Caco-2 (cell line): Measurements from ENCODE around the gene ATXN7. TPM values are rescaled to one million over a fixed set of nuclear protein-coding genes. Genes with fewer than 3 reads are reported as not detected.
A peak's percentile ranks its signal among the peaks of the same experiment; 100 is the strongest.

Source experiments
- Bru-seq: library from RNA; stranded (reverse); fragments of 400-500 nt; gene quantifications from one replicate; lab custom pipeline; 2021; lab: Mats Ljungman, UMichigan
- BruChase-seq, 2 experiments: library from RNA; stranded (reverse); fragments of 400-500 nt; gene quantifications; one replicate each; lab custom pipeline; 2021; lab: Mats Ljungman, UMichigan
- BruUV-seq: library from RNA; stranded (reverse); fragments of 400-500 nt; replicated peaks from 2 replicates; lab custom pipeline; 2021; lab: Mats Ljungman, UMichigan
- CTCF ChIA-PET: fragments of 300-600 bp; sonication (Branson Sonifier 250); formaldehyde crosslinking; loops from one replicate; lab custom pipeline; 2022; ENCODE audit warnings: antibody characterized with exemption; lab: Charles Lee
- POLR2A ChIA-PET: fragments of 300-600 bp; sonication (Branson Sonifier 250); formaldehyde crosslinking; loops from one replicate; lab custom pipeline; 2022; ENCODE audit warnings: antibody characterized with exemption; lab: Charles Lee
- DNase-seq, 2 experiments: peaks; one replicate each; pipeline versions ENCODE4 v3.0.0 to v3.0.0-alpha.2; 2020 to 2022
- H3K27me3 ChIP-seq: replicated peaks from 2 replicates; pipeline ENCODE4 v1.6.0; 2011; ENCODE audit warnings: low read length; ENCODE audit not compliant: control insufficient read depth, insufficient read depth
- H3K36me3 ChIP-seq: 2 replicates; pipeline ENCODE4 v1.5.1; 2011; ENCODE audit warnings: low read length; ENCODE audit not compliant: control insufficient read depth, insufficient read depth
- H3K4me1 ChIP-seq: fragments of 250-450 bp; sonication (Bioruptor Pico); 2 replicates; pipeline ENCODE4 v1.5.1; 2020; ENCODE audit warnings: mild to moderate bottlenecking
- H3K4me3 ChIP-seq: 2 replicates; pipeline ENCODE4 v1.5.1; 2011; ENCODE audit warnings: low read depth, mild to moderate bottlenecking, control low read depth, low read length
- H3K9me3 ChIP-seq: fragments of 250-450 bp; sonication (Bioruptor Pico); 2 replicates; pipeline ENCODE4 v1.5.1; 2020; ENCODE audit warnings: mild to moderate bottlenecking, moderate library complexity
- H3K27ac Mint-ChIP-seq: one replicate; pipeline ENCODE4 v1.8.0; 2022; ENCODE audit warnings: mixed read lengths; ENCODE audit not compliant: unreplicated experiment
- H3K27me3 Mint-ChIP-seq: one replicate; pipeline ENCODE4 v1.8.0; 2022; ENCODE audit warnings: mixed read lengths; ENCODE audit not compliant: insufficient read depth, unreplicated experiment
- H3K36me3 Mint-ChIP-seq: one replicate; pipeline ENCODE4 v1.8.0; 2022; ENCODE audit warnings: mild to moderate bottlenecking, mixed read lengths; ENCODE audit not compliant: insufficient read depth, unreplicated experiment
- H3K4me1 Mint-ChIP-seq: one replicate; pipeline ENCODE4 v1.8.0; 2022; ENCODE audit warnings: low read depth, mixed read lengths; ENCODE audit not compliant: unreplicated experiment
- H3K4me3 Mint-ChIP-seq: one replicate; pipeline ENCODE4 v1.8.0; 2022; ENCODE audit warnings: mild to moderate bottlenecking, moderate library complexity, mixed read lengths; ENCODE audit not compliant: unreplicated experiment
- H3K9me3 Mint-ChIP-seq: one replicate; pipeline ENCODE4 v1.8.0; 2022; ENCODE audit warnings: mixed read lengths; ENCODE audit not compliant: unreplicated experiment
- CTCF ChIP-seq, 2 experiments: fragments of 200-600 bp in 1 of 2; IDR thresholded peaks; 1 replicate in 1 of 2; 2 replicates in 1 of 2; pipeline versions ENCODE4 v1.5.1 to v1.8.0; 2011 to 2022; ENCODE audit warnings: antibody characterized with exemption in 1 of 2, control low read depth in 1 of 2, inconsistent platforms in 1 of 2, low read depth in 1 of 2, low read length in 1 of 2, mild to moderate bottlenecking in 1 of 2, moderate library complexity in 1 of 2; ENCODE audit not compliant: insufficient read depth in 1 of 2, severe bottlenecking in 1 of 2, unreplicated experiment in 1 of 2
- intact Hi-C: fragments of 100-400 bp; cut with micrococcal nuclease; formaldehyde crosslinking; loops from one replicate; pipeline ENCODE4 v1.10.0; 2022; ENCODE audit not compliant: unreplicated experiment
- long read RNA-seq: library from polyadenylated mRNA; stranded (forward); transcript quantifications from one replicate; pipeline ENCODE4 v2.0.0, GENCODE V29; 2022
- total RNA-seq: library from RNA; stranded (reverse); gene quantifications from 2 replicates; pipeline ENCODE4 v1.2.3, GENCODE V29; 2022

The ATXN7 gene
- total RNA-seq (22.5 and 22.8 TPM in 2 replicates), Bru-seq, nascent RNA (percentile 84 among the genes with signal in this experiment), BruChase-seq, experiment 1, labeled RNA remaining after a 2-hour chase (percentile 72 among the genes with signal in this experiment), BruChase-seq, experiment 2, labeled RNA remaining after a 6-hour chase (percentile 67 among the genes with signal in this experiment)
- long read RNA-seq, partial matches to known transcripts: 0 of 4 reads
- long read RNA-seq, other reads (novel, unspliced or antisense): 1 of 4 reads

- Histone ChIP-seq H3K4me1 (peaks cover 23% of the 10 kb centered on the region), H3K27me3 (no peaks in the 10 kb centered on the region), H3K9me3 (no peaks in the 10 kb centered on the region), H3K36me3 (no peaks in the 10 kb centered on the region; the same call in 1 of the 2 replicates), H3K4me3 (peak within 1 kb of the TSS; percentile 93)
- peak; percentile 63 to 81 for DNase-seq
- BruUV-seq: no TSS peak
- peaks cover 13% of the 10 kb centered on the region for H3K36me3 Mint-ChIP-seq
- intact Hi-C loops: loop anchor here (2.0 kb wide), 1 partner anchor 49 kb away; the partner anchor contains the start of gene SCAANT1
- peak within 1 kb of the TSS; percentile 64 for H3K27ac Mint-ChIP-seq
- peaks cover 28% of the 10 kb centered on the region for H3K4me1 Mint-ChIP-seq
- H3K27me3 Mint-ChIP-seq: no peaks in the 10 kb centered on the region
- ChIA-PET POLR2A (no interaction called here), CTCF (interaction anchor here (0.6 to 1.1 kb wide), 2 partner anchors 45 to 86 kb away, joined by 3 read pairs; no protein-coding TSS in a partner anchor)
- no peaks in the 10 kb centered on the region for H3K9me3 Mint-ChIP-seq
- H3K4me3 Mint-ChIP-seq: peak within 1 kb of the TSS; percentile 73
- TF ChIP-seq CTCF (IDR thresholded peaks at IDR 0.05; ENCODE audit: insufficient read depth in 1 of 2, low read depth in 1 of 2, low read length in 1 of 2, severe bottlenecking in 1 of 2, unreplicated experiment in 1 of 2): no peak
Measured at GRCh38 chr3:63863150-63864007, at the start of gene ATXN7, which contains the start of gene THOC7. Gene ATXN7 (plus strand): TSS chr3:63863867. CDS start chr3:63912599, 48,732 bp downstream. Gene THOC7 (minus strand): TSS chr3:63863805. CDS start chr3:63863790, 15 bp downstream.

- H3K4me1 ChIP-seq: no peaks in the 10 kb centered on the region
- no peaks in the 10 kb centered on the region for H3K27me3 ChIP-seq
- Mint-ChIP-seq H3K27me3 (no peaks in the 10 kb centered on the region), H3K4me1 (no peaks in the 10 kb centered on the region), H3K36me3 (no peaks in the 10 kb centered on the region), H3K4me3 (no peak overlapping the region), H3K9me3 (no peaks in the 10 kb centered on the region), H3K27ac (no peak overlapping the region)
- H3K9me3 ChIP-seq: no peaks in the 10 kb centered on the region
- no TSS peak for BruUV-seq
- H3K4me3 ChIP-seq: no peak overlapping the region
- intact Hi-C loops: no loop called here
- ChIA-PET POLR2A (no interaction called here), CTCF (interaction anchor here (0.7 kb wide), 1 partner anchor 449 kb away, joined by 3 read pairs; no protein-coding TSS in a partner anchor)
- no peak for DNase-seq
- no peaks in the 10 kb centered on the region for H3K36me3 ChIP-seq
- no peak for TF ChIP-seq CTCF (IDR thresholded peaks at IDR 0.05; ENCODE audit: insufficient read depth in 1 of 2, low read depth in 1 of 2, low read length in 1 of 2, severe bottlenecking in 1 of 2, unreplicated experiment in 1 of 2)
Measured at GRCh38 chr3:63814237-63814636, 49.4 kb upstream of the ATXN7 start.

- CTCF ChIA-PET: interaction anchor here (2.5 kb wide), 1 partner anchor 467 kb away, joined by 13 read pairs; no protein-coding TSS in a partner anchor
- POLR2A ChIA-PET: no interaction called here
- no peak overlapping the region for H3K27ac Mint-ChIP-seq
Measured at GRCh38 chr3:63817225-63817624, 46.4 kb upstream of the ATXN7 start.

More at GRCh38 chr3:63817225-63817624, 46.4 kb upstream of the ATXN7 start:
- no peak for DNase-seq
- no peaks in the 10 kb centered on the region for H3K9me3 Mint-ChIP-seq
- H3K4me1 Mint-ChIP-seq: no peaks in the 10 kb centered on the region
- no peak for TF ChIP-seq CTCF (IDR thresholded peaks at IDR 0.05; ENCODE audit: insufficient read depth in 1 of 2, low read depth in 1 of 2, low read length in 1 of 2, severe bottlenecking in 1 of 2, unreplicated experiment in 1 of 2)
- no peaks in the 10 kb centered on the region for H3K9me3 ChIP-seq
- no TSS peak for BruUV-seq
- no peak overlapping the region for H3K4me3 ChIP-seq
- H3K36me3 Mint-ChIP-seq: no peaks in the 10 kb centered on the region
- H3K36me3 ChIP-seq: no peaks in the 10 kb centered on the region
- no peak overlapping the region for H3K4me3 Mint-ChIP-seq
- no peaks in the 10 kb centered on the region for H3K4me1 ChIP-seq
- no peaks in the 10 kb centered on the region for H3K27me3 Mint-ChIP-seq
- intact Hi-C loops: loop anchor here (5.0 kb wide), 1 partner anchor 410 kb away; no protein-coding TSS in a partner anchor
- no peaks in the 10 kb centered on the region for H3K27me3 ChIP-seq
